H1 (cell line): Measurements from ENCODE around the gene DAAM1.

Experiments used
- ASH2L ChIP-seq: fragments of 200-600, 300-600 bp; sonication (generic); IDR thresholded peaks from one replicate; pipeline ENCODE4 v1.7.1; 2017; ENCODE audit warnings: low read length
- EZH2 ChIP-seq: fragments of 200-600 bp; sonication (generic); IDR thresholded peaks from 2 replicates; pipeline ENCODE4 v1.7.1; 2012; ENCODE audit warnings: low read depth, mild to moderate bottlenecking, moderate library complexity, low read length, inconsistent platforms; ENCODE audit not compliant: severe bottlenecking
- ZNF274 ChIP-seq: IDR thresholded peaks from 2 replicates; pipeline ENCODE4 v1.7.0; 2012; ENCODE audit warnings: low read length, borderline replicate concordance; ENCODE audit errors: extremely low read depth
- TF ChIP-seq, protein P1 (sequence below), 3 experiments: IDR thresholded peaks; 1 replicate in 2 of 3; 2 replicates in 1 of 3; pipeline versions ENCODE4 v1.5.1 to v1.6.1; 2011; ENCODE audit warnings: low read length in 3 of 3, mild to moderate bottlenecking in 3 of 3, inconsistent platforms in 2 of 3, low read depth in 1 of 3, moderate library complexity in 1 of 3; ENCODE audit not compliant: insufficient read depth in 1 of 3; ENCODE audit errors: control extremely low read depth in 1 of 3

DNA sequence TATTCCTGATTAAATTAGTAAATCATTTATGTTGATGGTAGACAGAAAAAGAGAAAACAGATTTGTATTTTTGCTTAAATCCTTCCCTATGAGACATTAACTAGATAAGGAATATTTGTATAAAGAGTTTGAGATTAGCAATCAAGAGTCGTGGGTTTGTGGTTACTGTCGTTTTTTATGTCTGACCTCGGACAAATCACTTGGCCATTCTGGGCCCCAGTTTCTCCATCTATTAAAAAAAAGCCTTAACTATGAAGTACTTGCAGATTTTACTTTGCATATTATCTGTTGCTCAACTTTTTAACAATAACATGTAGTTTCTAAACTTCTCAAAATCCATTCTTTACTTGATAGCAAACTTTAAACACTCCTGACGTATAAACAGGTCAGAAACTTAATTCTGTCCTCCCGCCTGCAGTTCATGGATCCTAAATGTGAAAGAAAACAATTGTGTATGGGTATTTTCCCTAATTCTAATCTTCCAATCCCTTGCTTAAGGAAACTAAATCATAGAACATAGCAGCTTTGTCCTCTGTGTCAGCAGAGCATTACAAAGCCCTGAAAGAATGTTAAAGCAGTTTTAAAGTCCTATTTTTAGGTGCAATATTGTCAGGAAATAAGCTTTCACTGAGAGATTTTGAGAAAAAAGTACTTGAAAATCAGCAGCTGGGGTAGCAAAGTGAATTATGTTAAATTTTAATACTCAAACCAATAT lies 158.5 kb downstream of the DAAM1 start:
- TF ChIP-seq EZH2 = no peak
- no peak for TF ChIP-seq ZNF274
- TF ChIP-seq, protein P1, sequence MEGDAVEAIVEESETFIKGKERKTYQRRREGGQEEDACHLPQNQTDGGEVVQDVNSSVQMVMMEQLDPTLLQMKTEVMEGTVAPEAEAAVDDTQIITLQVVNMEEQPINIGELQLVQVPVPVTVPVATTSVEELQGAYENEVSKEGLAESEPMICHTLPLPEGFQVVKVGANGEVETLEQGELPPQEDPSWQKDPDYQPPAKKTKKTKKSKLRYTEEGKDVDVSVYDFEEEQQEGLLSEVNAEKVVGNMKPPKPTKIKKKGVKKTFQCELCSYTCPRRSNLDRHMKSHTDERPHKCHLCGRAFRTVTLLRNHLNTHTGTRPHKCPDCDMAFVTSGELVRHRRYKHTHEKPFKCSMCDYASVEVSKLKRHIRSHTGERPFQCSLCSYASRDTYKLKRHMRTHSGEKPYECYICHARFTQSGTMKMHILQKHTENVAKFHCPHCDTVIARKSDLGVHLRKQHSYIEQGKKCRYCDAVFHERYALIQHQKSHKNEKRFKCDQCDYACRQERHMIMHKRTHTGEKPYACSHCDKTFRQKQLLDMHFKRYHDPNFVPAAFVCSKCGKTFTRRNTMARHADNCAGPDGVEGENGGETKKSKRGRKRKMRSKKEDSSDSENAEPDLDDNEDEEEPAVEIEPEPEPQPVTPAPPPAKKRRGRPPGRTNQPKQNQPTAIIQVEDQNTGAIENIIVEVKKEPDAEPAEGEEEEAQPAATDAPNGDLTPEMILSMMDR (IDR thresholded peaks at IDR 0.05; ENCODE audit: control extremely low read depth in 1 of 3, insufficient read depth in 1 of 3, low read depth in 1 of 3, low read length in 3 of 3) = no peak
- no peak for TF ChIP-seq ASH2L
